ENCODE results near the gene RAB40C. TPM values are rescaled to one million over a fixed set of nuclear protein-coding genes. Genes with fewer than 3 reads are reported as not detected.
A peak's percentile ranks its signal among the peaks of the same experiment; 100 is the strongest.

Gene RAB40C
- total RNA-seq, 1 donor from 2014 or later = 5.7 TPM

DNA sequence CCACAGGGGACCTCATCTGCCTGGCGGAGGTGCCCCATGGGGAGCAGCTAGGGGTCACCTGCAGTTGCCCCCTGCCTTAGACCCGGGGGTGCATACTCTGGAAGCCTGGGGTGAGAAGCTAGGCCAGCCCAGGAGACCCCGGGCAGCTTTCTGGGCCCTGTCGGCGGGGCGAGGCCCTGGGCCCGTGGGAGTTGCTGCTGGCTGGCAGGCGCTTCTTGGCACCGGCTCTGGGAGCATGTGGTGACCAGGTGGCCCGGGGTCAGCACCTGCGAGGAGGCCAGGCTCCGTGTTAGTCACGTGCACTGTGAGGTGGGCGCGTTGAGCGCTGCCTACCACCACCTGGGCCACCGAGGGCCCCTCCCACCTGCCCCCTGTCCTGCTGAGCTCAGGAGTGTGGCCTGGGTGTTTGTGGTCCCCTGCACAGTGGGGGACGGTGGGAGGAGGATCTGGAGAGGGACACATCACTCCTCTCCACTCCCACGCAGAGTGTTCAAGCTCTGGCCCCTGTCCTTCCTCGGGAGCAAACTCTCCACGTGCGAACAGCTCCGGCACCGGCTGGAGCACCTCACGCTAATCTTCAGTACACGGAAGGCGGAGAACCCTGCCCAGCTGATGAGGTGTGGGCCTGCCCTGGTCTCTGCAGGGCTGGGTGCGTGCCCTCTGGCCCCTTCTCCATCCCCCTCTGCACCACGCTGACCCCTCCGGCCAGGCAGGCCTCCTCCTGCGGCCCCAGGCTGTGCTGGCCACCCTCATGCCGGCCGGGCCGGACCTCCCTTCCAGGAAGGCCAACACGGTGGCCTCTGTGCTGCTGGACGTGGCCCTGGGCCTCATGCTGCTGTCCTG lies 14.3 kb upstream of the RAB40C start:
- Histone ChIP-seq H3K27me3 (ENCODE audit: control insufficient read depth in 3 of 3, insufficient read depth in 3 of 3, low read length in 3 of 3) (no peaks in the 10 kb centered on the region), H3K4me1 (ENCODE audit: control insufficient read depth in 3 of 3, insufficient read depth in 3 of 3, low read length in 3 of 3) (peaks cover 4 to 11% (median 11%) of the 10 kb centered on the region in 3 donors), H3K9me3 (ENCODE audit: control insufficient read depth in 3 of 3, low read length in 3 of 3) (no peaks in the 10 kb centered on the region), H3K4me3 (ENCODE audit: low read length in 3 of 3) (no peak overlapping the region), H3K9ac (ENCODE audit: low read depth in 1 of 3, low read length in 3 of 3) (no peak overlapping the region), H3K36me3 (ENCODE audit: control insufficient read depth in 3 of 3, insufficient read depth in 3 of 3, low read length in 3 of 3) (peaks cover 2 to 11% (median 6%) of the 10 kb centered on the region in 3 donors), H3K27ac (ENCODE audit: low read depth, low read length) (no peak overlapping the region)

DNA sequence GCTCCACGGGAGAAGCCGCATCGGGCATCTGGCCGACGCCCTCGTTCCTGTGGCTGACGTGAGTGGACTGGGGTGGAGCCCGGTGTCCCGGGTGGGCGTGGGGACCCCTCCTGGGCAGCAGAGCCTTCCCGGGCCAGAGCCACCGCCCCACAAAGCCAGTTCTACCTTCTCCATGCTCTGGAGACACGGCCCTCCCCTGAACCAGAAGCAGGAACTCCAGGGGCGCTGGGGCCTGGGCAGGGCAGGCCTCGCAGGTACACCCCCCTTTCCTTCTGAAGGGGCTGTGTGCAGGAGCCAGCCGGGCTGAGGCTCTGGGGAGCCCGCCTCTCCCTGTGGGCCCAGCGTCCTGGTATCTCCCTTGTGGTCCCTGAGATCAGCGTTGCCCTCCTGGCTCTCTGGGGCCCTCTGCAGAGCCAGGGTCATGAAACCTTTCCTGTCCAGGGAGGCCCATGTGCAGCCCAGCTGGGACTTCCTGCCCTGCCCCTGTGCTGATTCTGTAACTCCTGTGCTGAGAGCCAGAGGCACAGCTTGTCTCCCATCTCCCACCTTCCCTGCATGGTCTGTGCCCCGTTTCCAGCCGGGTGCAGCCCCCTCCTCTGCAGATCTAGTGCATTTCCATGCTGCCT lies 13.6 kb upstream of the RAB40C start:
- H3K27me3 ChIP-seq (ENCODE audit: control insufficient read depth in 3 of 3, insufficient read depth in 3 of 3, low read length in 3 of 3) = no peaks in the 10 kb centered on the region
- H3K4me3 ChIP-seq (ENCODE audit: low read length in 3 of 3) = no peak overlapping the region
- no peak overlapping the region for H3K9ac ChIP-seq (ENCODE audit: low read depth in 1 of 3, low read length in 3 of 3)
- H3K4me1 ChIP-seq (ENCODE audit: control insufficient read depth in 3 of 3, insufficient read depth in 3 of 3, low read length in 3 of 3) = peaks cover 0 to 3% (median 3%) of the 10 kb centered on the region in 3 donors
- peaks cover 2 to 14% (median 6%) of the 10 kb centered on the region in 3 donors for H3K36me3 ChIP-seq (ENCODE audit: control insufficient read depth in 3 of 3, insufficient read depth in 3 of 3, low read length in 3 of 3)
- no peaks in the 10 kb centered on the region for H3K9me3 ChIP-seq (ENCODE audit: control insufficient read depth in 3 of 3, low read length in 3 of 3)
- no peak overlapping the region for H3K27ac ChIP-seq (ENCODE audit: low read depth, low read length)

DNA sequence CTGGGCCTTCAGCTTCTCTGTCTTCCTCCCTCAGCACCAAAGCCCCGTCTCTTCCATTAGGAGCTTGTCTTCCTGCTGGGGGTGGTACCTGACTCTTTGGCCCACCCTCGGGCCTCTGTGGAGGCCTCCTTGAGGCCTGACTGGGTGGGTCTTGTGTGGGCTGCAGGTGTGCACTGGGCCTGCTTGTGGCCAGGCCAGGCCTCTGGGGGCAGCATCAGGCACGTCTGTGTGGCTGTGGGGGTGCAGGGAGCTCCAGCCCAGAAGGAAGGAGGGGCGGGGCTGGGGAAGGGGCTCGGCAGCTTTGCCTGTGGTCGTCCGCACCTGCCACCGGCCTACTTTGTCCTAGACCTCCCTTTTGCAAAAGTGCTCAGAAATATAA lies 13.1 kb upstream of the RAB40C start:
- Histone ChIP-seq H3K27me3 (ENCODE audit: control insufficient read depth in 3 of 3, insufficient read depth in 3 of 3, low read length in 3 of 3) (no peaks in the 10 kb centered on the region), H3K4me3 (ENCODE audit: low read length in 3 of 3) (no peak overlapping the region), H3K27ac (ENCODE audit: low read depth, low read length) (no peak overlapping the region), H3K9me3 (ENCODE audit: control insufficient read depth in 3 of 3, low read length in 3 of 3) (no peaks in the 10 kb centered on the region), H3K4me1 (ENCODE audit: control insufficient read depth in 3 of 3, insufficient read depth in 3 of 3, low read length in 3 of 3) (no peaks in the 10 kb centered on the region), H3K36me3 (ENCODE audit: control insufficient read depth in 3 of 3, insufficient read depth in 3 of 3, low read length in 3 of 3) (peaks cover 2 to 14% (median 6%) of the 10 kb centered on the region in 3 donors), H3K9ac (ENCODE audit: low read depth in 1 of 3, low read length in 3 of 3) (no peak overlapping the region)

DNA sequence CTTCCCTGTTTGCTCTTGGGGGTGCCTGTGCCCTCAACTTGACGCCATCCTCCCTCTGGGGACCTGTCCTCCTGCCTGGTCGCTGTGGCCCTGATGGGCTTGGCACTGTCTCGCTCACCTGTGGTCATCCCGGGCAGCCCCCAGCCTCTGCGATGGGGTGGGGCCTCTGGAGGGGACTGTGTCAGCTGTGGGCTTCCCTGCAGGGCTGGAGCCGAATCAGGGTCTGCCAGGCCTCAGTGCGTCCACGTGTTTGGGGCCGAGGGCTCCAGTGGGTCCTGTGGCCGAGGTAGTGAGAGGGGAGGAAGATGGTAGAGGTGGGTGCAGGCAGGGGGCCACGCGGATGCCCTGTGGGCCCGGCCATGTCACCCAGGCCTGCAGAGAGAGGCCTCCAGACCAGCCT lies 12.1 kb upstream of the RAB40C start:
- Histone ChIP-seq H3K4me3 (ENCODE audit: low read length in 3 of 3) (no peak overlapping the region), H3K36me3 (ENCODE audit: control insufficient read depth in 3 of 3, insufficient read depth in 3 of 3, low read length in 3 of 3) (peaks cover 2 to 14% (median 6%) of the 10 kb centered on the region in 3 donors), H3K4me1 (ENCODE audit: control insufficient read depth in 3 of 3, insufficient read depth in 3 of 3, low read length in 3 of 3) (peaks cover 0 to 5% (median 5%) of the 10 kb centered on the region in 3 donors), H3K27me3 (ENCODE audit: control insufficient read depth in 3 of 3, insufficient read depth in 3 of 3, low read length in 3 of 3) (no peaks in the 10 kb centered on the region), H3K9me3 (ENCODE audit: control insufficient read depth in 3 of 3, low read length in 3 of 3) (no peaks in the 10 kb centered on the region), H3K9ac (ENCODE audit: low read depth in 1 of 3, low read length in 3 of 3) (peak overlapping the region in 1 of 3 donors; percentile 8), H3K27ac (ENCODE audit: low read depth, low read length) (no peak overlapping the region)

DNA sequence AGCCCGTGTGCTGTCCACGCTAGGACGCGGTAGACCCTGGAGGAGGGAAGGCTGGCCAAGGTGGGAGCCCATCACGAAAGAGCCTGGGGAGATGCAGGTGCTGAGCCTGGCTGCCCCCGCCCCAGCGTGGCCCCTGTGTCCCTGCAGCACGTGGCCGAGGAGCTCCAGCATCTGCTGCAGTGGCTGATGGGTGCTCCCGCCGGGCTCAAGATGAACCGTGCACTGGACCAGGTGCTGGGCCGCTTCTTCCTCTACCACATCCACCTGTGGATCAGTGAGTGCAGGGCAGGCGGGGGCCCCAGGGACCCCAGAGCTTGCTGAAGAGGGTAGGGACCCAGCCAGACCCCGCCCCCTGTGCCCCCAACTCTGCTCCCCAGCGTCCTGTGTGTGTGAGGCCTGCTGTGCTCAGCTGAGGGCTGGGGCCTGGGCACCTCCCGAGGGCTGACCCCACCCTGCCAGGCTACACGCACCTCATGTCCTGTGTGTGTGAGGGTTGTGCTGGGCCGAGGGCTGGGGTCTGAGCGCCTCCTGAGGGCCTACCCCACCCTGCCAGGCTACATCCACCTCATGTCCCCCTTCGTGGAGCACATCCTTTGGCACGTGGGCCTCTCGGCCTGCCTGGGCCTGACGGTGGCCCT lies 11.5 kb upstream of the RAB40C start:
- Histone ChIP-seq H3K4me3 (ENCODE audit: low read length in 3 of 3) (no peak overlapping the region), H3K4me1 (ENCODE audit: control insufficient read depth in 3 of 3, insufficient read depth in 3 of 3, low read length in 3 of 3) (peaks cover 0 to 11% (median 10%) of the 10 kb centered on the region in 3 donors), H3K9ac (ENCODE audit: low read depth in 1 of 3, low read length in 3 of 3) (peak overlapping the region in 1 of 3 donors; percentile 8), H3K27me3 (ENCODE audit: control insufficient read depth in 3 of 3, insufficient read depth in 3 of 3, low read length in 3 of 3) (no peaks in the 10 kb centered on the region), H3K36me3 (ENCODE audit: control insufficient read depth in 3 of 3, insufficient read depth in 3 of 3, low read length in 3 of 3) (peaks cover 2 to 14% (median 8%) of the 10 kb centered on the region in 3 donors), H3K9me3 (ENCODE audit: control insufficient read depth in 3 of 3, low read length in 3 of 3) (no peaks in the 10 kb centered on the region), H3K27ac (ENCODE audit: low read depth, low read length) (no peak overlapping the region)

DNA sequence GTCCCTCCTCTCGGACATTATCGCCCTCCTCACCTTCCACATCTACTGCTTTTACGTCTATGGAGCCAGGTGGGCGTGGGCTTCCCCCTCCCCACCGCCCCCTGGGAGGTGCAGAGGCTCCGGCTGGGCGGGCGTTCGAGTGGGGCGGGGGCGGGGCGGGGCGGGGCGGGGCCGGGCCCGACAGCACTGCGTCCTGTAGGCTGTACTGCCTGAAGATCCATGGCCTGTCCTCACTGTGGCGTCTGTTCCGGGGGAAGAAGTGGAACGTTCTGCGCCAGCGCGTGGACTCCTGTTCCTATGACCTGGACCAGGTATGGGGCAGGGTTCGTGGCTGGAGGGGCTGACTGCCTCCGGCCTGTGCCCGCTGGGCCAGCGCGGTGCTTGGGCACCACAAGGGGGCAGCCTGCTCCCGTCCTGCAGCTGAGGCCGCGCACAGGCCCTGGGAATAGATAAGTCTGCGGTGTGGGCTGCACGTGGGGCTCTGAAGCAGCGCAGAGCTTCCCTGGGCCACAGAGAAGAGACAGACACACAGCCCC lies 10.9 kb upstream of the RAB40C start:
- no peak overlapping the region for H3K27ac ChIP-seq (ENCODE audit: low read depth, low read length)
- H3K9ac ChIP-seq (ENCODE audit: low read depth in 1 of 3, low read length in 3 of 3) = no peak overlapping the region
- no peaks in the 10 kb centered on the region for H3K27me3 ChIP-seq (ENCODE audit: control insufficient read depth in 3 of 3, insufficient read depth in 3 of 3, low read length in 3 of 3)
- H3K4me3 ChIP-seq (ENCODE audit: low read length in 3 of 3) = peak overlapping the region in 2 of 3 donors; percentile 27 to 35
- no peaks in the 10 kb centered on the region for H3K9me3 ChIP-seq (ENCODE audit: control insufficient read depth in 3 of 3, low read length in 3 of 3)
- peaks cover 0 to 14% (median 11%) of the 10 kb centered on the region in 3 donors for H3K4me1 ChIP-seq (ENCODE audit: control insufficient read depth in 3 of 3, insufficient read depth in 3 of 3, low read length in 3 of 3)
- peaks cover 2 to 14% (median 8%) of the 10 kb centered on the region in 3 donors for H3K36me3 ChIP-seq (ENCODE audit: control insufficient read depth in 3 of 3, insufficient read depth in 3 of 3, low read length in 3 of 3)

DNA sequence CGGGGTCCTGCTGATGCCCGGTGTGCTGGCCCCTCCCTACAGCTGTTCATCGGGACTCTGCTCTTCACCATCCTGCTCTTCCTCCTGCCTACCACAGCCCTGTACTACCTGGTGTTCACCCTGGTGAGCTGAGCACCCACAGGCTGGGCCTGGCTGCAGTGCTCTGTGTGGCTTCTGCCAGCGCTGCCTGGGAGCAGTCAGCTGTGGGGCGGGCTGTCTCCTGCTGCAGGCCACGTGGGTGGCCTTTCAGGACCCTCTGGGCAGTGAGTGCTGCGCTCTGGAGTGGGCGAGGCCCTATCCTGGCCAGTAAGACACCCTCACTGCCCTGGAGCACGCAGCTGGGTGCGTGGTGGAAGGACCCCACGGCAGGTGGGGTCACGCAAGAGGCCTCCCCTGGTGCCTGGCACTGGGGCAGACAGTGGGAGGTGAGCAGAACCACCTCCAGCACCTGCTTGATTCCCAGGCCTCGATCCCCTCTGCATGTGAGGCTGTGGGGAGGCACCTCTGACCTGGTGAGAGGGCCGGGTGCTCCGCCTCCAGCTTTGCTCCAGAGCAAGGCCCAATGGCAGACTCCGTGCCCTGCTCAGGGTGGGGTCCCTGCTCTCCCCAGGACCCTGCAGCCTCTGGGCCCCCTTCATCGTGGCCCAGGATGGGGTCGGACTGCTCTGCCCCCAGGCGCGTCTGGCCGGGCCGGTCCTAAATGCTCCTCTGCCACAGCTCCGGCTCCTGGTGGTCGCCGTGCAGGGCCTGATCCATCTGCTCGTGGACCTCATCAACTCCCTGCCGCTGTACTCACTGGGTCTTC lies 9.5 kb upstream of the RAB40C start:
- H3K4me3 ChIP-seq (ENCODE audit: low read length in 3 of 3) = no peak overlapping the region
- H3K27ac ChIP-seq (ENCODE audit: low read depth, low read length) = no peak overlapping the region
- H3K36me3 ChIP-seq (ENCODE audit: control insufficient read depth in 3 of 3, insufficient read depth in 3 of 3, low read length in 3 of 3) = peaks cover 0 to 9% (median 6%) of the 10 kb centered on the region in 3 donors
- H3K4me1 ChIP-seq (ENCODE audit: control insufficient read depth in 3 of 3, insufficient read depth in 3 of 3, low read length in 3 of 3) = peaks cover under 1 to 15% (median 13%) of the 10 kb centered on the region in 3 donors
- no peaks in the 10 kb centered on the region for H3K9me3 ChIP-seq (ENCODE audit: control insufficient read depth in 3 of 3, low read length in 3 of 3)
- H3K27me3 ChIP-seq (ENCODE audit: control insufficient read depth in 3 of 3, insufficient read depth in 3 of 3, low read length in 3 of 3) = peaks cover 0 to 2% (median 0%) of the 10 kb centered on the region in 3 donors
- H3K9ac ChIP-seq (ENCODE audit: low read depth in 1 of 3, low read length in 3 of 3) = no peak overlapping the region

DNA sequence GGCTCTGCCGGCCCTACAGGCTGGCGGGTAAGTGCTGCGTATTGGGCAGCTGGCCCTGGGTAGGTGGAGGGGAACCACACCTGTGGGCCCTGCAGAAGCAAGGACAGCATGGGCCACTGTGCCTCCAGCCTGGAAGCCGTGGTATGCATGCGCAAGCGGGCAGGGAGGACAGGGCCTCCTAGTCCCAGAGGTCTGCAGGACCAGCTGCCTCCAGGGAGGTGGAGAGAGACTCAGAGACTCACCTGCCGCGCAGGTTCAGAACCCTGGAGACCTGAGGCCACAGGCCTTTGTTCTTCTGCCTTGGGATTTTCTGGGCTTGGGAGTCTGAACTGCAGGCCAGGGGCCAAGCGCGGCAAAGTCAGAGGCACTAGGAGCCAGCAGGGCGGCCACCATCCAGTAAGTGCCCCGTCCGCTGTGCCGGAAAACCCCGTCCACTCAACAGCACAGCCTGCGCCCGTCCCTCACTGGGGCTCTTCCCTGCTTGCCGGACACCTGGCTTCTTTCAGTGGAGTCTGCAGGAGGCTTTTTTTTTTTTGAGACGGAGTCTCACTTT lies 8.8 kb upstream of the RAB40C start:
- peaks cover 0 to 5% (median 0%) of the 10 kb centered on the region in 3 donors for H3K27me3 ChIP-seq (ENCODE audit: control insufficient read depth in 3 of 3, insufficient read depth in 3 of 3, low read length in 3 of 3)
- no peak overlapping the region for H3K4me3 ChIP-seq (ENCODE audit: low read length in 3 of 3)
- peaks cover 8 to 22% (median 20%) of the 10 kb centered on the region in 3 donors for H3K4me1 ChIP-seq (ENCODE audit: control insufficient read depth in 3 of 3, insufficient read depth in 3 of 3, low read length in 3 of 3)
- H3K9ac ChIP-seq (ENCODE audit: low read depth in 1 of 3, low read length in 3 of 3) = no peak overlapping the region
- H3K27ac ChIP-seq (ENCODE audit: low read depth, low read length) = no peak overlapping the region
- H3K9me3 ChIP-seq (ENCODE audit: control insufficient read depth in 3 of 3, low read length in 3 of 3) = no peaks in the 10 kb centered on the region
- H3K36me3 ChIP-seq (ENCODE audit: control insufficient read depth in 3 of 3, insufficient read depth in 3 of 3, low read length in 3 of 3) = peaks cover 0 to 9% (median 3%) of the 10 kb centered on the region in 3 donors

DNA sequence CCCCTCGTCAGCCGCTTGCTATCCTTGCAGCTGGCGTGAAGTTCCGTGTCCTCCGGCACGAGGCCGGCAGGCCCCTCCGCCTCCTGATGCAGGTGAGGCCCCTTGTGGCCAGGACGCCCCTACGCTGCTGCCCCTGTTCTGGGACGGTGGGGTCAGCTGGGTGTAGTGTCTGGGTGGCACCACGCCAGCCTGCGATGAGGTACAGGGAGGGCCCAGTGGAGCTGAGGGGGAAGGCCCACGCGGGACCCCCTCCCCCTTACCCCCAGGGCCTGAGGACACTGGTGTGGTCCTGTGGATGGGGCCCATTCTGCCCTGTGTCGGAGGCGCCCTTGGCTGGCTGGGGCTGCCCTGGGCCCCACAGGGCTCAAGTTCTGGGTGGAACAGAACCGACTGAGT lies 7.7 kb upstream of the RAB40C start:
- peaks cover 0 to 5% (median 0%) of the 10 kb centered on the region in 3 donors for H3K27me3 ChIP-seq (ENCODE audit: control insufficient read depth in 3 of 3, insufficient read depth in 3 of 3, low read length in 3 of 3)
- H3K4me1 ChIP-seq (ENCODE audit: control insufficient read depth in 3 of 3, insufficient read depth in 3 of 3, low read length in 3 of 3) = peaks cover 20 to 34% (median 32%) of the 10 kb centered on the region in 3 donors
- H3K9me3 ChIP-seq (ENCODE audit: control insufficient read depth in 3 of 3, low read length in 3 of 3) = no peaks in the 10 kb centered on the region
- H3K9ac ChIP-seq (ENCODE audit: low read depth in 1 of 3, low read length in 3 of 3) = no peak overlapping the region
- peaks cover 0 to 9% (median 2%) of the 10 kb centered on the region in 3 donors for H3K36me3 ChIP-seq (ENCODE audit: control insufficient read depth in 3 of 3, insufficient read depth in 3 of 3, low read length in 3 of 3)
- H3K27ac ChIP-seq (ENCODE audit: low read depth, low read length) = no peak overlapping the region
- H3K4me3 ChIP-seq (ENCODE audit: low read length in 3 of 3) = no peak overlapping the region
